ENCODE data around the gene VSX2. TPM values are rescaled to one million over a fixed set of nuclear protein-coding genes. Genes with fewer than 3 reads are reported as not detected.

Gene VSX2
- total RNA-seq, 1 experiment from 2014 or later = not detected

- peak; percentile 4 for DNase-seq (ENCODE audit: low spot score)
Observed at GRCh38 chr14:74302152-74302628, 62.9 kb downstream of the VSX2 start.

DNA sequence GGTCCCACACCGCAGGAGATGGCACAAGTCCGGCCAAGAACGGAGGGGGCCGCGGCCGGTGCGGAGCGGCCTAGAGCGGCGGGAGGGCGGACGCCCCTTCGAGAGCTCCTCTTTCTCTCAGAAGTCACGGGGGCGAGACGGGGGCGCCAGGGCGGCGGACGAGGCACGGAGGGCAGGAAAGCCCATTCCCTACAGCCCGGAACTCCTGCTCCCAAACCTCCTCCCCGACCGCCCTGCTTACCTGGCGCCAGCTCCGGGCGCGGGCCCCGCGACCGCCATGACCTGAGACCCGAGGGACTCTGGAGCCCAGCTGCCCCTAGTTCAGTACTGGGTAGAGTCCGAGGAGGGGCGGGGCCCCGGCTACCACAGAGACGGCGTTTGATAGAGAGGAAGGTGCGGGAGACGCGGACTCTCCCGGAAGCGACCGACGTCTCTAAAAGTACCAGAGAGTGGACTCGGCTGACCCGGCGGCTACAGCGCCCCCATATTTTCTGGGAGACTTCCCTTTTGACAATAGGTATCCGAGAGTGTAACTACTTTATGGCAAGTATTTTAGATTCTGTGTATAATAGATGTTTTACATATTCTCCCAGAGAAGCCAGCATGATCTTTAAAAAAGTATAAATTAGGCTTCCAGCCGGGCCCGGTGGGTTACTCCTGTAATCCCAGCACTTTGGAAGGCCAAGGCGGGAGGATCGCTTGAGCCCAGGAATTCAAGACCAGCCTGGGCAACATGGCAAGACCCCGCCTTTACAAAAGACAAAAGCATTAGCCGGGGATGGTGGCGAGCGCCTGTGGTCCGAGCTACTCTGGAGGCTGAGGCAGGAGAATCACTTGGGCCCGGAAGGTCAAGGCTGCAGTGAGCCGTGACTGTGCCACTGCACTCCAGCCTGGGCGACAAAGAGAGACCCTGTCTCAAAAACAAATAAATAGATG is 63.7 kb downstream of the VSX2 start, which contains the start of gene ABCD4:
ABCD4 (minus strand) TSS at position 301 of the 936 bp plus-strand sequence; CDS start at position 279, 22 bp downstream.
- peak; percentile 88 for DNase-seq (ENCODE audit: low spot score)

- DNase-seq (ENCODE audit: low spot score) = no peak
Observed at GRCh38 chr14:74308695-74309094, 69.4 kb downstream of the VSX2 start.

DNA sequence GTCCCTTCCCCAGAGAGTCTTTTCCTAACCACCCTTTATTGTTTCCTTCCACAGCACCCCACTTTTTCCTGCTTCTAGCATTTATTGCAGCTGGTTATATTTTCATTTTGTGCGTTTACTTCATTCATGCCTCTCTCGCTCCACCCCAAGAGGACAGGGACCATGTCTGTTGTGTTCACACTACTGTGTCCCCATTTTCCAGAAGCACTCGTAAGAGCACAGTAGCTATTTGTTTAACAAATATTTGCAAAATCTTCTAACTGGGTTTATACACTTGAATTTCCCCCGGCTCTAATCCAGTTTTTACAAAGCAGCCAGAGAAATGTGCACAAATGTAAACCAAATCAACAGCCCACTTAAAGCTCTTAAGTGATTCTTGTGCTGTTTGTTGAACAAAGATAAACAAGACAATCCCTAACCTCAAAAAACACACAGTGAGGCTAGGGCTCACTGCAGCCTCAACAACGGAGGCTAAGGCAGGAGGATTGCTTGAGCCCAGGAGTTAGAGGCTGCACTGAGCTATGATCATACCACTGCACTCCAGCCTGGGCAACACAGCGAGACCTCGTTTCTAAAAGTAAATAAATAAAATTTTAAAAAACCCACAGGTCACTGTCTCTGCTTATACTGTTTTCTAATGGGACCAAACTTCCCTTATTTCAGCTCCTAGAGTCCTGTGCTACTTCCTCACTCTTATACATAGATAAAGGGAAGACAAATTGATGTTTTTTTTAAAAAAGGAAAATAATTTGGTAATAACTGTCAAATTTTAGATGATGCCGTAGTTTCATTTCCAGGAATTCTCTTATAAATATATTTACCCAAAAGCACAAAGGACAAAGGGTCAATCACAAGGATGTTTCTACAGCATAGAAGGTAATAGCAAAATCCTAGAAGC is 70.1 kb downstream of the VSX2 start:
- DNase-seq (ENCODE audit: low spot score) = no peak

DNA sequence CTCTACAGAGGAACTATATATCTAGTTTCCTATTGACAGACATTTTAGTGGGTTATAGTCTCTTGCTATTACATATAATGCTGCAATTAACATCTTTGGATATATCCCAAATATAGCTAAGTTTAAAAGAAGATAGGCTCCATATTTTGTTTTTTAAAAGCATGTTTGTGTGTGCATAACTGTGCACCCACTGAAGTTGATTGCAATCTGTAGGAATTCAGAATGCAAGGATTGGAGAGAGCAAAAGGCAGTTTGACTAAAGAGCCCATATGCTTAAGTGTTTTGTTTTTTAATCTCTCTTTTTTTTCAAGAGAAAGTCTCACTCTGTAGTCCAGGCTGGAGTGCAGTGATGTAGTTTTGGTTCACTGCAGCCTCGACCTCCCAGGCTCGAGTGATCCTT is 72.9 kb downstream of the VSX2 start:
- DNase-seq (ENCODE audit: low spot score) = no peak

Other genes starting within 250 kb of the VSX2 start
- 4.7 and 4.8 TPM in 2 replicates for gene ENTPD5, start 220.2 kb upstream of the VSX2 start, total RNA-seq (2014; rRNA removed; shearing (Covaris generic))
- gene BBOF1, start 220.1 kb upstream of the VSX2 start, total RNA-seq (2014; rRNA removed; shearing (Covaris generic)) = 4.8 and 8.5 TPM in 2 replicates
- gene ALDH6A1, start 155.0 kb upstream of the VSX2 start, total RNA-seq (2014; rRNA removed; shearing (Covaris generic)) = 5.0 and 5.2 TPM in 2 replicates
- 7.2 and 7.6 TPM in 2 replicates for gene LIN52, start 154.5 kb upstream of the VSX2 start, total RNA-seq (2014; rRNA removed; shearing (Covaris generic))
- 13.1 and 15.8 TPM in 2 replicates for gene ABCD4, start 63.5 kb downstream of the VSX2 start, total RNA-seq (2014; rRNA removed; shearing (Covaris generic))
- gene VRTN, start 109.0 kb downstream of the VSX2 start, total RNA-seq (2014; rRNA removed; shearing (Covaris generic)) = not detected in 2 replicates
- gene SYNDIG1L, start 186.8 kb downstream of the VSX2 start, total RNA-seq (2014; rRNA removed; shearing (Covaris generic)) = not detected in 2 replicates

All from A172 (cell line).